H1 (cell line): Measurements from ENCODE around the gene SNRNP200. TPM values are rescaled to one million over a fixed set of nuclear protein-coding genes. Genes with fewer than 3 reads are reported as not detected.

Source experiments
- CTCF ChIA-PET: fragments of 300-600 bp; sonication (Branson Sonifier 250); formaldehyde crosslinking; loops from one replicate; lab custom pipeline; 2021; ENCODE audit not compliant: partially characterized antibody; lab: Charles Lee
- POLR2A ChIA-PET: fragments of 300-600 bp; sonication (Branson Sonifier 250); formaldehyde crosslinking; loops from one replicate; lab custom pipeline; 2021; ENCODE audit warnings: inconsistent platforms; ENCODE audit not compliant: partially characterized antibody; lab: Charles Lee
- DNase-seq, 2 experiments: peaks; one replicate each; pipeline versions ENCODE4 v3.0.0 to v3.0.0-alpha.2; 2010 to 2022; ENCODE audit warnings: low spot score in 2 of 2, low read depth in 1 of 2, mixed read lengths in 1 of 2
- FAIRE-seq: peaks from 2 replicates; lab custom pipeline; 2011; peaks lifted over from hg19 to GRCh38; lab: Jason Lieb, UNC
- H2AFZ ChIP-seq: 2 replicates; pipeline ENCODE4 v1.8.1; 2012; ENCODE audit warnings: low read length, inconsistent platforms
- H2AK5ac ChIP-seq: 2 replicates; pipeline ENCODE4 v1.6.1; 2013; ENCODE audit warnings: low read depth, low read length
- H2BK120ac ChIP-seq: replicated peaks from 2 replicates; pipeline ENCODE3; 2013; ENCODE audit warnings: low read depth, low read length, inconsistent platforms
- H2BK12ac ChIP-seq: 2 replicates; pipeline ENCODE4 v1.6.1; 2013; ENCODE audit warnings: low read depth, low read length
- H2BK15ac ChIP-seq: 2 replicates; pipeline ENCODE4 v1.6.1; 2013; ENCODE audit warnings: low read length
- H2BK20ac ChIP-seq: 2 replicates; pipeline ENCODE4 v1.6.1; 2013; ENCODE audit warnings: low read length
- H2BK5ac ChIP-seq: 2 replicates; pipeline ENCODE4 v1.6.1; 2013; ENCODE audit warnings: low read depth, low read length
- H3K14ac ChIP-seq: 2 replicates; pipeline ENCODE4 v1.6.1; 2013; ENCODE audit warnings: inconsistent platforms; ENCODE audit not compliant: insufficient read length
- H3K18ac ChIP-seq: 2 replicates; pipeline ENCODE4 v1.6.1; 2013; ENCODE audit warnings: low read length; ENCODE audit errors: extremely low read depth
- H3K23ac ChIP-seq: 2 replicates; pipeline ENCODE4 v1.6.1; 2013; ENCODE audit warnings: inconsistent platforms; ENCODE audit not compliant: insufficient read length
- H3K23me2 ChIP-seq: 2 replicates; pipeline ENCODE4 v1.6.1; 2013; ENCODE audit warnings: low read depth, low read length
- H3K27ac ChIP-seq: 2 replicates; pipeline ENCODE4 v1.6.1; 2011; ENCODE audit warnings: low read depth, low read length, inconsistent platforms
- H3K27me3 ChIP-seq, 4 experiments: replicated peaks in 1 of 4; 1 replicate in 1 of 4; 2 replicates in 3 of 4; pipeline versions ENCODE4 v1.6.1 to v1.8.1; 2011 to 2013; ENCODE audit warnings: low read length in 3 of 4, mild to moderate bottlenecking in 3 of 4, inconsistent platforms in 2 of 4, mixed read lengths in 2 of 4, moderate library complexity in 1 of 4; ENCODE audit not compliant: control insufficient read depth in 3 of 4, insufficient read depth in 3 of 4; ENCODE audit errors: extremely low read depth in 1 of 4
- H3K36me3 ChIP-seq, 4 experiments: 2 replicates each; pipeline versions ENCODE4 v1.6.1 to v1.8.1; 2011 to 2013; ENCODE audit warnings: mild to moderate bottlenecking in 4 of 4, low read length in 3 of 4, moderate library complexity in 2 of 4, control low read depth in 1 of 4, inconsistent platforms in 1 of 4; ENCODE audit not compliant: insufficient read depth in 4 of 4, control insufficient read depth in 2 of 4
- H3K4ac ChIP-seq: replicated peaks from 2 replicates; pipeline ENCODE3; 2013; ENCODE audit warnings: low read length, low read depth, mixed read lengths, inconsistent platforms; ENCODE audit not compliant: insufficient read length
- H3K4me1 ChIP-seq, 4 experiments: replicated peaks in 1 of 4; 1 replicate in 1 of 4; 2 replicates in 3 of 4; pipeline versions ENCODE4 v1.6.1 to v1.8.1; 2011 to 2013; ENCODE audit warnings: low read length in 3 of 4, inconsistent platforms in 2 of 4, mixed read lengths in 1 of 4; ENCODE audit not compliant: insufficient read depth in 4 of 4, control insufficient read depth in 3 of 4
- H3K4me2 ChIP-seq, 2 experiments: 2 replicates each; pipeline versions ENCODE4 v1.6.1 to v1.8.1; 2011 to 2013; ENCODE audit warnings: low read depth in 2 of 2, low read length in 2 of 2, control low read depth in 1 of 2, inconsistent platforms in 1 of 2, mild to moderate bottlenecking in 1 of 2; ENCODE audit not compliant: insufficient read depth in 1 of 2
- H3K4me3 ChIP-seq, 4 experiments: fragments of 200-600, 300-600 bp in 1 of 4; sonication (generic), shearing (Covaris generic), sonication (Bioruptor Twin) in 1 of 4; 2 replicates each; pipeline versions ENCODE4 v1.5.1 to v1.8.1; 2011 to 2016; ENCODE audit warnings: low read length in 4 of 4, low read depth in 3 of 4, control low read depth in 2 of 4, inconsistent platforms in 2 of 4, mild to moderate bottlenecking in 2 of 4, mixed read lengths in 1 of 4, moderate library complexity in 1 of 4; ENCODE audit not compliant: insufficient read depth in 2 of 4; ENCODE audit errors: extremely low read depth in 1 of 4
- H3K56ac ChIP-seq: replicated peaks from 2 replicates; pipeline ENCODE3; 2013; ENCODE audit warnings: low read depth, mild to moderate bottlenecking, mixed read lengths, low read length, inconsistent platforms; ENCODE audit not compliant: insufficient read length
- H3K79me1 ChIP-seq: 2 replicates; pipeline ENCODE4 v1.6.1; 2013; ENCODE audit warnings: low read depth, low read length, control low read depth
- H3K79me2 ChIP-seq, 2 experiments: 2 replicates each; pipeline versions ENCODE4 v1.6.1 to v1.8.1; 2012 to 2013; ENCODE audit warnings: low read length in 2 of 2, mild to moderate bottlenecking in 2 of 2, inconsistent platforms in 1 of 2; ENCODE audit not compliant: insufficient read depth in 2 of 2, control insufficient read depth in 1 of 2
- H3K9ac ChIP-seq, 4 experiments: replicated peaks in 1 of 4; 1 replicate in 1 of 4; 2 replicates in 3 of 4; pipeline versions ENCODE4 v1.6.1 to v1.8.1; 2011 to 2013; ENCODE audit warnings: low read depth in 3 of 4, low read length in 3 of 4, control low read depth in 2 of 4, mild to moderate bottlenecking in 2 of 4, moderate library complexity in 2 of 4, inconsistent platforms in 1 of 4; ENCODE audit errors: extremely low read depth in 1 of 4
- H3K9me3 ChIP-seq, 2 experiments: 2 replicates each; pipeline versions ENCODE4 v1.6.1 to v1.8.1; 2012 to 2013; ENCODE audit warnings: mild to moderate bottlenecking in 2 of 2, moderate library complexity in 2 of 2, control low read depth in 1 of 2, inconsistent platforms in 1 of 2, low read depth in 1 of 2, low read length in 1 of 2, mixed read lengths in 1 of 2; ENCODE audit not compliant: insufficient read depth in 2 of 2
- H4K20me1 ChIP-seq, 2 experiments: replicated peaks in 1 of 2; 2 replicates each; pipeline versions ENCODE3 to v1.8.1; 2011 to 2013; ENCODE audit warnings: inconsistent platforms in 2 of 2, low read length in 2 of 2, mild to moderate bottlenecking in 1 of 2; ENCODE audit not compliant: insufficient read depth in 2 of 2, control insufficient read depth in 1 of 2
- H4K5ac ChIP-seq: 2 replicates; pipeline ENCODE4 v1.6.1; 2013; ENCODE audit warnings: low read length, low read depth, mixed read lengths, inconsistent platforms; ENCODE audit not compliant: insufficient read length
- H4K8ac ChIP-seq: 2 replicates; pipeline ENCODE4 v1.8.0; 2013; ENCODE audit warnings: mild to moderate bottlenecking, moderate library complexity, low read length, inconsistent platforms; ENCODE audit not compliant: insufficient read depth; ENCODE audit errors: extremely low read depth
- H4K91ac ChIP-seq: replicated peaks from 2 replicates; pipeline ENCODE3; 2013; ENCODE audit warnings: low read length, mixed read lengths, inconsistent platforms; ENCODE audit not compliant: insufficient read length
- BCL11A ChIP-seq, 2 experiments: IDR thresholded peaks; one replicate each; pipeline ENCODE4 v1.6.1; 2011; ENCODE audit warnings: low read depth in 2 of 2, low read length in 2 of 2, mild to moderate bottlenecking in 2 of 2
- CBX5 ChIP-seq: fragments of 300-800, 300-1000 bp; sonication (generic); IDR thresholded peaks from 2 replicates; pipeline ENCODE4 v1.7.1; 2016; ENCODE audit warnings: antibody characterized with exemption, low read length, low read depth
- CHD1 ChIP-seq: IDR thresholded peaks from 2 replicates; pipeline ENCODE4 v1.6.1; 2012; ENCODE audit warnings: low read depth, low read length, improper control_type of control experiment
- FOSL1 ChIP-seq: IDR thresholded peaks from 2 replicates; pipeline ENCODE4 v1.6.1; 2011; ENCODE audit warnings: mild to moderate bottlenecking, low read depth, low read length, moderate library complexity; ENCODE audit not compliant: insufficient read depth
- HDAC2 ChIP-seq, 2 experiments: fragments of 300-600 bp in 1 of 2; sonication (generic) in 1 of 2; IDR thresholded peaks; 2 replicates each; pipeline ENCODE4 v1.6.1; 2011 to 2012; ENCODE audit warnings: low read depth in 2 of 2, low read length in 2 of 2, mild to moderate bottlenecking in 2 of 2, moderate library complexity in 2 of 2, borderline replicate concordance in 1 of 2, inconsistent platforms in 1 of 2
- MAX ChIP-seq: IDR thresholded peaks from 2 replicates; pipeline ENCODE4 v1.6.1; 2012; ENCODE audit warnings: inconsistent platforms
- NANOG ChIP-seq: IDR thresholded peaks from 2 replicates; pipeline ENCODE4 v1.6.1; 2011; ENCODE audit warnings: low read length, low read depth, mild to moderate bottlenecking, inconsistent platforms; ENCODE audit not compliant: insufficient read depth, poor library complexity, severe bottlenecking
- NRF1 ChIP-seq: IDR thresholded peaks from 2 replicates; pipeline ENCODE4 v1.6.1; 2011; ENCODE audit warnings: mild to moderate bottlenecking, low read depth, low read length, improper control_type of control experiment
- PHF8 ChIP-seq: fragments of 200-600 bp; sonication (generic); conservative IDR thresholded peaks from 2 replicates; pipeline ENCODE4 v1.7.1; 2012; ENCODE audit warnings: low read depth, mild to moderate bottlenecking, inconsistent platforms, low read length, moderate library complexity
- POLR2A ChIP-seq, 2 experiments: IDR thresholded peaks; 1 replicate in 1 of 2; 2 replicates in 1 of 2; pipeline ENCODE4 v1.6.1; 2011; ENCODE audit warnings: low read depth in 2 of 2, low read length in 2 of 2, mild to moderate bottlenecking in 2 of 2; ENCODE audit errors: control extremely low read depth in 1 of 2
- RFX5 ChIP-seq: IDR thresholded peaks from 2 replicates; pipeline ENCODE4 v1.6.1; 2011; ENCODE audit warnings: low read depth, low read length, improper control_type of control experiment, borderline replicate concordance
- SP2 ChIP-seq: IDR thresholded peaks from 2 replicates; pipeline ENCODE4 v1.6.1; 2012; ENCODE audit warnings: mild to moderate bottlenecking, low read length, inconsistent platforms
- SUZ12 ChIP-seq: fragments of 200-600 bp; sonication (generic); IDR thresholded peaks from 2 replicates; pipeline ENCODE4 v1.6.1; 2012; ENCODE audit warnings: mild to moderate bottlenecking, inconsistent platforms, low read length, moderate library complexity, mixed read lengths
- ZNF274 ChIP-seq: IDR thresholded peaks from 2 replicates; pipeline ENCODE4 v1.7.0; 2012; ENCODE audit warnings: low read length, borderline replicate concordance; ENCODE audit errors: extremely low read depth
- WGBS, 2 experiments: shearing (Covaris generic) in 1 of 2; methylation state at CpG; one replicate each; pipeline versions ENCODE4 v1.1.6 to v1.1.7; 2013 to 2015; ENCODE audit warnings: low lambda C conversion rate in 2 of 2, mixed read lengths in 2 of 2, inconsistent platforms in 1 of 2, low coverage in 1 of 2, missing lambda C conversion rate in 1 of 2; ENCODE audit not compliant: insufficient replicate concordance in 2 of 2, insufficient coverage in 1 of 2, insufficient read length in 1 of 2; ENCODE audit errors: extremely low coverage in 1 of 2, missing lambda C conversion rate in 1 of 2; 5-methylcytosine and 5-hydroxymethylcytosine counted together
- polyA plus RNA-seq, 7 experiments: library from polyadenylated mRNA; depleted of rRNA in 3 of 7; stranded (reverse) in 5 of 7; unstranded in 2 of 7; fragments of >200 nt in 5 of 7; fragments of 200-250 nt in 2 of 7; gene quantifications; 1 replicate in 5 of 7; 2 replicates in 1 of 7; 4 replicates in 1 of 7; pipeline versions ENCODE4 v1.2.1 to v1.2.3, GENCODE V29; 2011 to 2013; ENCODE audit warnings: missing spikeins in 2 of 7, mixed read lengths in 2 of 7
- total RNA-seq: library from RNA; stranded (reverse); fragmentation: NEBNext Ultra II Directional; extraction: Animal tissue kit (Norgen Biotek cat#: 25700); gene quantifications from 2 replicates; pipeline ENCODE4 v1.2.1, GENCODE V29; 2021

The SNRNP200 gene
- total and polyA plus RNA-seq, 2 of the 8 experiments (the other 6 are each of a cell fraction or from before 2014, with no cell fraction given) = 190 to 289 TPM

GRCh38 chr2:96333708-96334107, 28.4 kb upstream of the SNRNP200 start:
- H3K27me3 ChIP-seq = no peaks in the 10 kb centered on the region
- POLR2A ChIA-PET = interaction anchor here (1.1 to 5.2 kb wide), 4 partner anchors 9 to 29 kb away, joined by 3 to 25 read pairs (median 5); partner anchors contain the start of genes ITPRIPL1 and SNRNP200
- no peak overlapping the region for H4K5ac ChIP-seq
- TF ChIP-seq SUZ12 = no peak
- TF ChIP-seq CHD1 = no peak
- TF ChIP-seq HDAC2 (IDR thresholded peaks at IDR 0.05; ENCODE audit: borderline replicate concordance in 1 of 2, low read depth in 2 of 2, low read length in 2 of 2) = no peak
- no peak for TF ChIP-seq FOSL1
- no peak for TF ChIP-seq CBX5
- TF ChIP-seq BCL11A (IDR thresholded peaks at IDR 0.05; ENCODE audit: low read depth in 2 of 2, low read length in 2 of 2) = no peak
- no peak for TF ChIP-seq SP2
- no peak for TF ChIP-seq RFX5
- TF ChIP-seq ZNF274 = no peak
- no peak for TF ChIP-seq POLR2A (IDR thresholded peaks at IDR 0.05; ENCODE audit: control extremely low read depth in 1 of 2, low read depth in 2 of 2, low read length in 2 of 2)
- TF ChIP-seq PHF8 = no peak
- no peak for TF ChIP-seq MAX
- TF ChIP-seq NRF1 = no peak
- no peak for TF ChIP-seq NANOG
- TF ChIP-seq, all 59 proteins: peak for 0
- peaks cover 7% of the 10 kb centered on the region for H3K23me2 ChIP-seq
- 0 out of 2 replicates have a peak overlapping the region, but pooled peaks have one; percentile 39 for H2AK5ac ChIP-seq
- H3K18ac ChIP-seq = no peak overlapping the region
- peaks cover 20 to 26% of the 10 kb centered on the region in 2 experiments for H3K79me2 ChIP-seq
- no peaks in the 10 kb centered on the region; a peak in 1 of 8 replicates for H3K36me3 ChIP-seq
- peaks cover 2 to 5% (median 3%) of the 10 kb centered on the region in 4 experiments; a peak in 5 of 7 replicates for H3K4me1 ChIP-seq
- WGBS, 2 experiments = 90% methylated on average over 3 of the region's 3 CpGs; no CpG with 5 or more reads in 1 of the 2 experiments
- H4K20me1 ChIP-seq = no peaks in the 10 kb centered on the region
- FAIRE-seq (no peak), DNase-seq (no peak)
- no peaks in the 10 kb centered on the region for H3K9me3 ChIP-seq
- H3K79me1 ChIP-seq = peaks cover 9% of the 10 kb centered on the region; the same call in 1 of the 2 replicates
- no peak overlapping the region for H2BK12ac ChIP-seq
- H3K4me2 ChIP-seq = no peak overlapping the region
- H2BK5ac ChIP-seq = no peak overlapping the region
- CTCF ChIA-PET = interaction anchor here (1.4 kb wide), 1 partner anchor 12 kb away, joined by 4 read pairs; no protein-coding TSS in a partner anchor
- H3K56ac ChIP-seq = no peak overlapping the region
- H3K27ac ChIP-seq = no peak overlapping the region
- H3K4me3 ChIP-seq = no peak overlapping the region
- no peak overlapping the region for H3K9ac ChIP-seq
- H3K4ac ChIP-seq = no peak overlapping the region
- no peak overlapping the region for H2BK20ac ChIP-seq
- peak overlapping the region; percentile 15; the same call in 1 of the 2 replicates for H4K8ac ChIP-seq
- H2AFZ ChIP-seq = no peak overlapping the region
- no peak overlapping the region for H3K14ac ChIP-seq
- H3K23ac ChIP-seq = no peak overlapping the region
- H2BK120ac ChIP-seq = no peak overlapping the region
- H4K91ac ChIP-seq = no peak overlapping the region
- H2BK15ac ChIP-seq = no peak overlapping the region
